RWPE2 (cell line): ENCODE data around the gene NKAP.
A peak's percentile ranks its signal among the peaks of the same experiment; 100 is the strongest.
"Not testable (repeated sequence)": the region's sequence is repeated elsewhere in the genome, so short reads cannot be mapped to it uniquely, and the experiment has no call there.

Experiments used
- ATAC-seq: fragments of 200-7000 bp; cut with Tn5 transposase; 3 replicates; pipeline ENCODE4 v1.9.1; 2021; ENCODE audit warnings: low read depth
- DNase-seq: peaks from one replicate; pipeline ENCODE4 v3.0.0-alpha.2; 2020; ENCODE audit warnings: low spot score
- H3K27ac ChIP-seq: fragments of 450-650 bp; 2 replicates; pipeline ENCODE4 v1.5.1; 2017; ENCODE audit warnings: mild to moderate bottlenecking; ENCODE audit not compliant: poor library complexity, severe bottlenecking
- H3K27me3 ChIP-seq: fragments of 250-450 bp; sonication (Bioruptor Pico); 2 replicates; pipeline ENCODE4 v1.5.1; 2021; ENCODE audit warnings: mild to moderate bottlenecking, moderate library complexity; ENCODE audit not compliant: insufficient read depth, poor library complexity, severe bottlenecking
- H3K36me3 ChIP-seq: fragments of 250-450 bp; sonication (Bioruptor Pico); 2 replicates; pipeline ENCODE4 v1.5.1; 2020; ENCODE audit warnings: low read depth, mild to moderate bottlenecking, moderate library complexity
- H3K4me1 ChIP-seq: fragments of 250-450 bp; sonication (Bioruptor Pico); 2 replicates; pipeline ENCODE4 v1.5.1; 2021; ENCODE audit warnings: mild to moderate bottlenecking, moderate library complexity; ENCODE audit not compliant: insufficient read depth, poor library complexity, severe bottlenecking
- H3K4me3 ChIP-seq: fragments of 250-450 bp; sonication (Bioruptor Pico); 2 replicates; pipeline ENCODE4 v1.5.1; 2021; ENCODE audit warnings: mild to moderate bottlenecking, moderate library complexity; ENCODE audit not compliant: severe bottlenecking
- H3K9me3 ChIP-seq: fragments of 250-450 bp; sonication (Bioruptor Pico); 2 replicates; pipeline ENCODE4 v1.5.1; 2021; ENCODE audit warnings: mild to moderate bottlenecking, moderate library complexity; ENCODE audit not compliant: severe bottlenecking
- TF ChIP-seq, protein P1 (sequence below): fragments of 450-650 bp; IDR thresholded peaks from one replicate; pipeline ENCODE4 v1.5.1; 2017; ENCODE audit warnings: mild to moderate bottlenecking, moderate library complexity; ENCODE audit not compliant: poor library complexity, severe bottlenecking

The NKAP gene

GRCh38 chrX:119986203-119986602 lies 42.7 kb upstream of the NKAP start:
- ATAC-seq: no peak
- Histone ChIP-seq H3K9me3 (no peaks in the 10 kb centered on the region), H3K27me3 (peaks cover 24% of the 10 kb centered on the region), H3K4me1 (no peaks in the 10 kb centered on the region), H3K27ac (no peak overlapping the region), H3K4me3 (no peak overlapping the region), H3K36me3 (no peaks in the 10 kb centered on the region)
- no peak for DNase-seq
- TF ChIP-seq, protein P1, sequence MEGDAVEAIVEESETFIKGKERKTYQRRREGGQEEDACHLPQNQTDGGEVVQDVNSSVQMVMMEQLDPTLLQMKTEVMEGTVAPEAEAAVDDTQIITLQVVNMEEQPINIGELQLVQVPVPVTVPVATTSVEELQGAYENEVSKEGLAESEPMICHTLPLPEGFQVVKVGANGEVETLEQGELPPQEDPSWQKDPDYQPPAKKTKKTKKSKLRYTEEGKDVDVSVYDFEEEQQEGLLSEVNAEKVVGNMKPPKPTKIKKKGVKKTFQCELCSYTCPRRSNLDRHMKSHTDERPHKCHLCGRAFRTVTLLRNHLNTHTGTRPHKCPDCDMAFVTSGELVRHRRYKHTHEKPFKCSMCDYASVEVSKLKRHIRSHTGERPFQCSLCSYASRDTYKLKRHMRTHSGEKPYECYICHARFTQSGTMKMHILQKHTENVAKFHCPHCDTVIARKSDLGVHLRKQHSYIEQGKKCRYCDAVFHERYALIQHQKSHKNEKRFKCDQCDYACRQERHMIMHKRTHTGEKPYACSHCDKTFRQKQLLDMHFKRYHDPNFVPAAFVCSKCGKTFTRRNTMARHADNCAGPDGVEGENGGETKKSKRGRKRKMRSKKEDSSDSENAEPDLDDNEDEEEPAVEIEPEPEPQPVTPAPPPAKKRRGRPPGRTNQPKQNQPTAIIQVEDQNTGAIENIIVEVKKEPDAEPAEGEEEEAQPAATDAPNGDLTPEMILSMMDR: no peak

GRCh38 chrX:119984652-119985051 lies 41.1 kb upstream of the NKAP start:
- Histone ChIP-seq H3K27ac (no peak overlapping the region), H3K9me3 (no peaks in the 10 kb centered on the region), H3K4me1 (no peaks in the 10 kb centered on the region), H3K4me3 (no peak overlapping the region), H3K36me3 (no peaks in the 10 kb centered on the region), H3K27me3 (peaks cover 9% of the 10 kb centered on the region)
- DNase-seq (no peak), ATAC-seq (no peak)
- TF ChIP-seq, protein P1: no peak

GRCh38 chrX:119983494-119983893 lies 39.9 kb upstream of the NKAP start:
- no peak for ATAC-seq
- no peak overlapping the region for H3K27ac ChIP-seq
- DNase-seq: no peak
- H3K4me3 ChIP-seq: no peak overlapping the region
- no peaks in the 10 kb centered on the region for H3K36me3 ChIP-seq
- TF ChIP-seq, protein P1: no peak
- H3K4me1 ChIP-seq: no peaks in the 10 kb centered on the region
- no peaks in the 10 kb centered on the region for H3K9me3 ChIP-seq
- no peaks in the 10 kb centered on the region for H3K27me3 ChIP-seq

DNA sequence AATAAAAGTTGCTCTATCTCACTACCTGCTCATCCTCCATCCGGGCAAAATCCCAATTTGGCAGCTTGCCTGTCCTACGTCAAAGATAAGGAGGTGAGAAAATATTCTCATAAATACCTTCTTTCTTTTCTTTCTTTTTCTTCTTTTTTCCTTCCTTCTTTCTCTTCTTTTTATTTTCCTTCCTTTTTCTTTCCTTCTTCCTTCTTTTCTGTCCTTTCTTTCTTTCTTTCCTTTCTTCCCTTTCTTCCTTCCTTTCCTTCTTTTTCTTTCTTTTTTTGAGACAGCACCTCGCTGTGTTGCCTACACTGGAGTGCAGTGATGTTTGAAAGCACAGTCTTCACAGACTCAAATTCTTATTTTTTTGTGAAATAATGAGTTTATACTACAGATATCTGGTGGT lies 38.6 kb upstream of the NKAP start:
- ATAC-seq (no peak), DNase-seq (no peak)
- Histone ChIP-seq H3K27me3 (no peaks in the 10 kb centered on the region), H3K4me3 (no peak overlapping the region), H3K4me1 (no peaks in the 10 kb centered on the region), H3K9me3 (no peaks in the 10 kb centered on the region), H3K27ac (no peak overlapping the region), H3K36me3 (no peaks in the 10 kb centered on the region)
- TF ChIP-seq, protein P1: no peak

GRCh38 chrX:119981286-119982070 lies 37.9 kb upstream of the NKAP start:
- H3K4me3 ChIP-seq: no peak overlapping the region
- no peaks in the 10 kb centered on the region for H3K9me3 ChIP-seq
- DNase-seq (no peak), ATAC-seq (no peak)
- H3K27ac ChIP-seq: no peak overlapping the region
- H3K27me3 ChIP-seq: no peaks in the 10 kb centered on the region
- TF ChIP-seq, protein P1: peak; percentile 60
- H3K36me3 ChIP-seq: no peaks in the 10 kb centered on the region
- no peaks in the 10 kb centered on the region for H3K4me1 ChIP-seq

DNA sequence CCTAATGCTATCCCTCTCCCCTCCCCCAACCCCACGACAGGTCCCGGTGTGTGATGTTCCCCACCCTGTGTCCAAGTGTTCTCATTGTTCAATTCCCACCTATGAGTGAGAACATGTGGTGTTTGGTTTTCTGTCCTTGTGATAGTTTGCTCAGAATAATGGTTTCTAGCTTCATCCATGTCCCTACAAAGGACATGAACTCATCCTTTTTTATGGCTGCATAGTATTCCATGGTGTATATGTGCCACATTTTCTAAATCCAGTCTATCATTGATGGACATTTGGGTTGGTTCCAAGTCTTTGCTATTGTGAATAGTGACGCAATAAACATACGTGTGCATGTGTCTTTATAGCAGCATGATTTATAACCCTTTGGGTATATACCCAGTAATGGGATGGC lies 33.6 kb upstream of the NKAP start:
- not testable (repeated sequence) for H3K27me3 ChIP-seq, H3K4me3 ChIP-seq, H3K36me3 ChIP-seq, DNase-seq, H3K9me3 ChIP-seq, H3K4me1 ChIP-seq, H3K27ac ChIP-seq, ATAC-seq
